Measurements from ENCODE around the gene SELENOV. TPM values are rescaled to one million over a fixed set of nuclear protein-coding genes. Genes with fewer than 3 reads are reported as not detected.
"Not testable (repeated sequence)": the region's sequence is repeated elsewhere in the genome, so short reads cannot be mapped to it uniquely, and the experiment has no call there.

SELENOV gene
- total RNA-seq, 1 donor, result not detected

- Histone ChIP-seq H3K4me3 (ENCODE audit: insufficient read depth, low read length) (no peak overlapping the region), H3K27me3 (ENCODE audit: insufficient read depth, low read length) (no peaks in the 10 kb centered on the region), H3K27ac (ENCODE audit: low read depth, low read length) (no peak overlapping the region), H3K36me3 (ENCODE audit: insufficient read depth, low read length) (peaks cover 79% of the 10 kb centered on the region), H4K20me1 (ENCODE audit: insufficient read depth, low read length) (peaks cover 15% of the 10 kb centered on the region), H3K4me2 (ENCODE audit: insufficient read depth, low read length) (no peak overlapping the region), H3K4me1 (ENCODE audit: insufficient read depth, low read length) (no peaks in the 10 kb centered on the region), H2AFZ (ENCODE audit: low read length) (no peak overlapping the region), H3K9me3 (ENCODE audit: low read depth, low read length) (no peaks in the 10 kb centered on the region), H3K79me2 (ENCODE audit: insufficient read depth, low read length) (no peaks in the 10 kb centered on the region)
- DNase-seq (ENCODE audit: insufficient read length, low spot score, missing footprints), result peak; percentile 52
- TF ChIP-seq CTCF (IDR thresholded peaks at IDR 0.05; ENCODE audit: extremely low read depth, low read depth, low read length), result no peak
These were observed 42.0 kb upstream of the SELENOV start for GRCh38 chr19:39472746-39473442.

GRCh38 chr19:39473443-39473960 is 41.4 kb upstream of the SELENOV start:
- Histone ChIP-seq H3K27me3 (ENCODE audit: insufficient read depth, low read length) (no peaks in the 10 kb centered on the region), H3K27ac (ENCODE audit: low read depth, low read length) (no peak overlapping the region), H3K4me1 (ENCODE audit: insufficient read depth, low read length) (no peaks in the 10 kb centered on the region), H3K9me3 (ENCODE audit: low read depth, low read length) (no peaks in the 10 kb centered on the region), H4K20me1 (ENCODE audit: insufficient read depth, low read length) (peaks cover 12% of the 10 kb centered on the region), H3K36me3 (ENCODE audit: insufficient read depth, low read length) (peaks cover 73% of the 10 kb centered on the region), H3K4me2 (ENCODE audit: insufficient read depth, low read length) (no peak overlapping the region), H2AFZ (ENCODE audit: low read length) (no peak overlapping the region), H3K4me3 (ENCODE audit: insufficient read depth, low read length) (no peak overlapping the region), H3K79me2 (ENCODE audit: insufficient read depth, low read length) (no peaks in the 10 kb centered on the region)
- no peak for TF ChIP-seq CTCF (IDR thresholded peaks at IDR 0.05; ENCODE audit: extremely low read depth, low read depth, low read length)
- DNase-seq (ENCODE audit: insufficient read length, low spot score, missing footprints), result peak; percentile 68

GRCh38 chr19:39474139-39474620 is 40.8 kb upstream of the SELENOV start:
- Histone ChIP-seq H2AFZ (ENCODE audit: low read length) (no peak overlapping the region), H3K79me2 (ENCODE audit: insufficient read depth, low read length) (no peaks in the 10 kb centered on the region), H3K36me3 (ENCODE audit: insufficient read depth, low read length) (peaks cover 67% of the 10 kb centered on the region), H3K27me3 (ENCODE audit: insufficient read depth, low read length) (no peaks in the 10 kb centered on the region), H3K4me1 (ENCODE audit: insufficient read depth, low read length) (no peaks in the 10 kb centered on the region), H3K9me3 (ENCODE audit: low read depth, low read length) (no peaks in the 10 kb centered on the region), H3K4me3 (ENCODE audit: insufficient read depth, low read length) (no peak overlapping the region), H3K4me2 (ENCODE audit: insufficient read depth, low read length) (no peak overlapping the region), H3K27ac (ENCODE audit: low read depth, low read length) (no peak overlapping the region), H4K20me1 (ENCODE audit: insufficient read depth, low read length) (peaks cover 9% of the 10 kb centered on the region)
- peak; percentile 78 for TF ChIP-seq CTCF (IDR thresholded peaks at IDR 0.05; ENCODE audit: extremely low read depth, low read depth, low read length)
- DNase-seq (ENCODE audit: insufficient read length, low spot score, missing footprints), result peak; percentile 91

GRCh38 chr19:39475748-39476147 is 39.2 kb upstream of the SELENOV start:
- Histone ChIP-seq H3K9me3 (ENCODE audit: low read depth, low read length) (no peaks in the 10 kb centered on the region), H3K4me3 (ENCODE audit: insufficient read depth, low read length) (no peak overlapping the region), H3K27me3 (ENCODE audit: insufficient read depth, low read length) (no peaks in the 10 kb centered on the region), H3K4me1 (ENCODE audit: insufficient read depth, low read length) (peaks cover 5% of the 10 kb centered on the region), H2AFZ (ENCODE audit: low read length) (no peak overlapping the region), H3K4me2 (ENCODE audit: insufficient read depth, low read length) (no peak overlapping the region), H3K36me3 (ENCODE audit: insufficient read depth, low read length) (peaks cover 52% of the 10 kb centered on the region), H4K20me1 (ENCODE audit: insufficient read depth, low read length) (peaks cover 7% of the 10 kb centered on the region), H3K27ac (ENCODE audit: low read depth, low read length) (no peak overlapping the region), H3K79me2 (ENCODE audit: insufficient read depth, low read length) (peaks cover 2% of the 10 kb centered on the region)
- no peak for TF ChIP-seq CTCF (IDR thresholded peaks at IDR 0.05; ENCODE audit: extremely low read depth, low read depth, low read length)
- DNase-seq (ENCODE audit: insufficient read length, low spot score, missing footprints), result peak; percentile 38

GRCh38 chr19:39479319-39479801 is 35.6 kb upstream of the SELENOV start:
- not testable (repeated sequence) for H3K4me3 ChIP-seq (ENCODE audit: insufficient read depth, low read length); H3K27ac ChIP-seq (ENCODE audit: low read depth, low read length); DNase-seq (ENCODE audit: insufficient read length, low spot score, missing footprints); H3K27me3 ChIP-seq (ENCODE audit: insufficient read depth, low read length); H3K9me3 ChIP-seq (ENCODE audit: low read depth, low read length); H3K4me2 ChIP-seq (ENCODE audit: insufficient read depth, low read length); H4K20me1 ChIP-seq (ENCODE audit: insufficient read depth, low read length); H2AFZ ChIP-seq (ENCODE audit: low read length)
- Histone ChIP-seq H3K4me1 (ENCODE audit: insufficient read depth, low read length) (peaks cover 13% of the 10 kb centered on the region), H3K36me3 (ENCODE audit: insufficient read depth, low read length) (peaks cover 20% of the 10 kb centered on the region), H3K79me2 (ENCODE audit: insufficient read depth, low read length) (peaks cover 28% of the 10 kb centered on the region)
